Activated gamma-delta T cell (primary cell): Measurements from ENCODE around the gene EIF6.
"Not testable (repeated sequence)": the region's sequence is repeated elsewhere in the genome, so short reads cannot be mapped to it uniquely, and the experiment has no call there.

Source experiments
- DNase-seq: peaks from one replicate; lab custom pipeline; 2025; lab: John Stamatoyannopoulos, UW

Gene EIF6

GRCh38 chr20:35260426-35260825 lies 24.1 kb downstream of the EIF6 start:
- DNase-seq: no peak

GRCh38 chr20:35257175-35257909 lies 27.2 kb downstream of the EIF6 start:
- DNase-seq: no peak

- no peak for DNase-seq
Measured at GRCh38 chr20:35254448-35254999, 30.0 kb downstream of the EIF6 start.

GRCh38 chr20:35253010-35253409 lies 31.6 kb downstream of the EIF6 start:
- no peak for DNase-seq

GRCh38 chr20:35252598-35252997 lies 32.0 kb downstream of the EIF6 start:
- not testable (repeated sequence) for DNase-seq

DNA sequence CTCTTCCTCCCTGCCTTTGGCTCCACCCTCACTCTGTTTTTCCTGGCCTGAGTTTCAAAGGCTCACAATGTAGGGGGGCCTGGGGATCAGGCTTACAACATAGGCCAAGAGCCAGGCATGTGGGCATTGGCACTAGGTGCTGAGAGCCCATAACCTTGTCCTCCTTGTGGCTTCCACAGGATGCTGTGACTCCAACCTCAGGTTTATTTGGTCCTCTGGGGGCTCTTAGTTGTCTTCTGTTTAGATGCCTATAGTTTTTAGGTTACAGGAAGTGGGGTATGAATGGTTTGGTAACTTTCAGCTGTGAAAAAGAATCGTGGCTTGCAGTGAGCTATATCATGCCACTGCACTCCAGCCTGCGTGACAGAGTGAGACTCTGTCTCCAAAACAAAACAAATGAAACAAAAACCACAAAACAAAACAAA lies 32.5 kb downstream of the EIF6 start:
- no peak for DNase-seq

DNA sequence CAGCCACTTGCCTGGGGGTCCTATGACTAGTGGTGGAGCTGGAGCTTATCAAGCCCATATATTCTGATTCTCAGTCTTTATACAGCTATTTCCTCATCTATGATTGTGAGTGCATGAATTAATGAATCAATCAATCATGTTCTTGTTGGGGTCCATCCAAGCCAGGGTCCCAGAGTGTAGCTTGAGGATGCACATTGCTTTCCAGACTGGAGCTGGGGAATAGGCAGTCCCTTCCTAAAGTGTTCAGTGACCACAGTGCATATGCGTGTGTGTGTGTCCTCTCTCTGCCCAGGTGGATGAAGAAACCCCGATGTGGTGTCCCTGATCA lies 33.0 kb downstream of the EIF6 start:
- DNase-seq: no peak

DNA sequence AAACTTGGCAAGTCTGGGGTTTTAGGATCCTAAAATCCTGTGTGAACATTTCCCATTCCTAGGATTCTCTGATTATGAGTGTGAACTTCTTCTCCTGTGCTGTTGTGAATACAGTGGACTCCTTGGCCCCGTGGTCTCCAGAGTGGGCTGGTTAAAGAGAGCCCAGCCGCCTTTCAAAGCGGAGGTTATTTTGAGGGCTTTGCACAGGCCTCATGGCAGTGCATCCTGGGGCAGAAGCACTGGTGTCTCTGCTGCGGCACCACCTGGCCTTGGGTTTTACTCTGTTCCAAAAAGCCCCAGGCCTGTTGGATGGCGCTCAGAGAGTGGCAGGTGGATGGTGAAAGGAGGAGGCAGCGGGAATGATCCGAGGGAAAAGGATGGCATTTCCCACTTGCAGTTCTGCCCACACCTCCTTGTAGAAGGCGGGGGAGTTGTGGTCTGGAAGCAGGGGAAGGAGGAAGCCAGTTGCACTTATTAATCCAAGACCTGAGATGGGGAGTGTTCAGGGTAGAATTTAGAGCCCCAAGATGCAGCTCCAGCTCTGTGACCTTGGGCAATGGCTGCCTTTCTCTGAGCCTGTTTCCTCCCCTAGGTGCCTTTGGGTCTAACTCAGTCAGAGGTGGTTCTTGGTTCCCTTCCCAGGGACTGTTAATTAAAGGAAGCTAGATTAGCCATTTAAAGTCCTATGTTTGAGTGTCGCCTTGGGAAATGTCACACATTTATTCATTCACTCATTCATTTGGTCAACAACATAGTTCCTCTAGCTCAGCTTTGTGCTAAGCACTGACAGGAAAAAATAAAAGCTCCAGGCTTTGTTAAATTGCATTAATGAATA lies 35.7 kb downstream of the EIF6 start:
- no peak for DNase-seq

DNA sequence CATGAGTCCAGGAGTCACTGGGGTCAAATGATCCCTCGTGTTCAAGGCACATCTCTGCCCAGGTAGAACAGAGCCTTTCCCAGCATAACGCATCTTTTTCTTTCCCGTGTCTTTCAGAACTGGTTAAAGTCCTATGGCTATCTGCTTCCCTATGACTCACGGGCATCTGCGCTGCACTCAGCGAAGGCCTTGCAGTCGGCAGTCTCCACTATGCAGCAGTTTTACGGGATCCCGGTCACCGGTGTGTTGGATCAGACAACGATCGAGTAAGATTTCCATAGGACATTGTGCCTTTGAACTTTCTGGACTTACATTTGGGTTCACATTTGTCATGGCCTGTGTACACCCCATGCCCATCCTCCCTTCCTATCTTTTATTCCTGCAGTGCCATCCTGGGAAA lies 37.8 kb downstream of the EIF6 start:
- DNase-seq: no peak

DNA sequence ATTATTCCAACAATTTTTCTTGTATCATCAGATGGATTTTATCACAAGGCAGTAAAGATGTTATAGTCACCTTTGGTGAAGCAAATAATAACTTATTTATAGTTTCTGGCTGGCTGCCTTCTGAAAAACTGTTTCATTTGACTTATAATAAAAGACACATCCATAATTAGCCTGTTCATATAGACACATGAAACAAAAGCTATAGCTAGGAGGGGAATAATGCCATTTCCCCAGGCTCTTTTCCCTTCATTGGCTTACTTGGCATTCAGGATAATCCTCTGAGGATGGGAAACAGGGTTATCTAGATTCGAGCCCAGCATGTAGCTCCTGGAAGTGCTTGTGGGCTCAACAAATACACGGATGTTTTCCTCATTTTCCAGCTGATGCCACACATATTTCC lies 40.6 kb downstream of the EIF6 start:
- no peak for DNase-seq

DNA sequence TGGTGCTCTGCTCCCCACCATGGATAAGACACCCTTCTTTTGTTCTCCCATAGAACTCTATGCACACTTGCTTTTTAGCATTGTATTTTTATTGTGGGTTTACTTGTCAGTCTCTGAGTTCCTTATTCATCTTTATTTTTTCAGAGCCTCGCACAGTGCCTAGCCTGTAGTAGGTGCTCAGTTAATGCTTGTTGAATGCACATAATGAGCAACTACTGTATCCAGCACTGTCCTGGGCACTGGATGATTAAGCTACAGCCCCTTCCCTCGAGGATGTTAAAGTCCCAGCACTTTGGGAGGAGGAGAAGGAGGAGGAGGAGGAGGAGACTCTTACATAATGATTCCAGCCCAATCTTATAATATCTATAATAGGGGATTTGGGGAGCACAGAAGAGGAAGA lies 41.3 kb downstream of the EIF6 start:
- DNase-seq: no peak

DNA sequence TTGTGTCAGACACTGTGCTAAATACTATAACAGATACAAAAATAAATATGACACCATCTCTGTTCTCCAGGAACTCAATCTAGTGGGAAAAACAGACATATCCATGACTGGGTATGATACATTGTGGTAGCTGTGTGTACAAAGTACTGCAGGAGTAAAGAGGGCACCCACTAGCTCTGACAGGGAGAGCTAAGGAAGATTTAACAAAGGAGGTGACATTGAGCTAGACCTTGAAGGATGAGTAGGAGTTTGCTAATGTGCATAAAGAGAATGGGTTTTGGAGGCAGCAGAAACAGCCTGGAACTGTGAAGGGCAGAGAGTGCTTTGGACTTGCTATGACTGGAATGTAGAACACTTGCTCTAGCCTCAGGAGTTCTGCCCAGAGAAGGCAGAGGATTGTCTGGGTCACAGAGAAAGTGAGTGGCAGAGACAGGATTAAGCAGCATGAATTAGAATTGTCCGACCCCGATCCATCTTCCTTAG lies 43.7 kb downstream of the EIF6 start:
- no peak for DNase-seq

DNA sequence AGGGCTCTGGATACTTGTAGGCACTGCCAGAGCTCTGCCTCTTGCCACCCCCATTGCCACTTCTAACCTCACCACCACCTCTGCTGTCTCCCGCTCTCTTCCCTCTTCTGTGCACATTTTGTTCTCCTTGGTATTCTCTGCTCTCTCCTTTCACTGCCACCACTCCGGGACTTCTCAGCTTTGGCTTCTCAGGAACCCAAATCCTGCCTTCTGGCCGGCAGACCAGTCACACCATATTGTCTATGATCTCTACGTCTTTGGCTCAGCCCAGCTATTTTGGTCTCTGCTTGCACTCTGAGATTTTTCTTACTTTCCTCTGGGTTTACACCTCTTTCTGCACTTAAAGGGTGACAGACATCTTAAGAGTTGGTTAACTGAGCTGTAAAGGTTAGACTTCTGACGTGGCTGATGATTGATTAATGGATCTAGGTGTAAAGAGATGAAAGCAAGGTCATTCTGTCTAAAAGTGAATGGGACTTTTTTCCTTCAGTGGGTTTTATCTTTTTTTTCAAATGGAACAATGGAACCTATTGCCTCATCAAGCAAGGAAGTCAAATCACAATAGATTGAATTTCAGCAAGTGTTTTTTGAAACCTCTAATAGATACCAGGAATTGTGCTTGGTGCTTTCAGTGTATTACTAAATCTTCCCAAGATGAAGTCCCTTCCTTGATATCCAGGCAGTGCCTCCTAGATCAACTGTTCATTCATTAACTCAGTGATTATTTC lies 44.3 kb downstream of the EIF6 start:
- DNase-seq: no peak

GRCh38 chr20:35238735-35239134 lies 45.8 kb downstream of the EIF6 start:
- no peak for DNase-seq

DNA sequence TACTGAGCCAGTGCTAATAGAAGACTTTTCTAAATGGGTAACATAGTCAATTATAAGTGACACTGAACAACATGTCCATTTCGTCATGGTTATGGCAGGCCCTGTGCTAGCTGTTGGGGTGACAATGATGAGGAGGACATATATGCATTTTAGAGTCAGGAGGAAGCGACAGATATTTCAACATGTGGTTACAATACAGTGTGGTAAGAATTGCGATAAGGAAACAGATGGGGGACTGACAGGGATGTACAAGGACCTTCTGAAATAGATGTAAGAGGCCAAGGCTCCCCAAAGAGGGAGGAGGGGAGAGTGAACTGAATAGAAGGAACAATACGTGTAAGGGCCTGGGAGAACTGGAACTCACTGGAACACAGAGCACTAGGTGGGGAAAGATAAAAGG lies 46.4 kb downstream of the EIF6 start:
- DNase-seq: no peak

DNA sequence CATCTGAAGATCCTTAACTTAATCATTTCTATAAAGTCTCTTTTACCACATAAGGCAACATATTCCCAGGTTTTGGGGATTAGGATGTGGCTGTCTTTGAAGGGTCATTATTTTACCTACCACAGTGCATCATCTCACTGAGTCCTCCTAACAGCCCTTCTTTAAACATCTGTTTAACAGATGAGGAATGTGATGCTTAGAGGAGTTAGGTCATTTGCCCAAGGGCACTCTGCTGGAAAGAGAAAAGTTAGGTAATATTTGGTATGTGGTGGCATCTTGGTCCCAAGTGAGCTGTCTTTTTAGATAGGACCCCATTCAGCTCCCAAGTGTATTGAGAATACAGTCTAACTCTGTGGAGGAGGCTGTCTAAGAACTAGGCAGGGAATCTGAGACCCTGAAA lies 47.1 kb downstream of the EIF6 start:
- DNase-seq: no peak

GRCh38 chr20:35235881-35236280 lies 48.7 kb downstream of the EIF6 start:
- no peak for DNase-seq

- DNase-seq: no peak
Measured at GRCh38 chr20:35232575-35232974, 52.0 kb downstream of the EIF6 start.
